Measurements from ENCODE around the gene OGDHL.
"Not testable (repeated sequence)": the region's sequence is repeated elsewhere in the genome, so short reads cannot be mapped to it uniquely, and the experiment has no call there.

Gene OGDHL

GRCh38 chr10:49756641-49757040 is 5.5 kb downstream of the OGDHL start:
- no peak for DNase-seq (ENCODE audit: extremely low read depth in 1 of 2, low read depth in 1 of 2)

- no peak for DNase-seq (ENCODE audit: extremely low read depth in 1 of 2, low read depth in 1 of 2)
These were observed 6.1 kb downstream of the OGDHL start for GRCh38 chr10:49756031-49756430.

- DNase-seq (ENCODE audit: extremely low read depth in 1 of 2, low read depth in 1 of 2), result not testable (repeated sequence)
These were observed 7.2 kb downstream of the OGDHL start for GRCh38 chr10:49754951-49755350.

- DNase-seq (ENCODE audit: extremely low read depth in 1 of 2, low read depth in 1 of 2), result no peak
These were observed 9.5 kb downstream of the OGDHL start for GRCh38 chr10:49752584-49752983.

GRCh38 chr10:49751636-49752510 is 10.2 kb downstream of the OGDHL start:
- DNase-seq (ENCODE audit: extremely low read depth in 1 of 2, low read depth in 1 of 2), result no peak

GRCh38 chr10:49751216-49751615 is 10.9 kb downstream of the OGDHL start:
- DNase-seq (ENCODE audit: extremely low read depth in 1 of 2, low read depth in 1 of 2), result no peak

GRCh38 chr10:49750546-49750945 is 11.6 kb downstream of the OGDHL start:
- no peak for DNase-seq (ENCODE audit: extremely low read depth in 1 of 2, low read depth in 1 of 2)

- no peak for DNase-seq (ENCODE audit: extremely low read depth in 1 of 2, low read depth in 1 of 2)
These were observed 12.3 kb downstream of the OGDHL start for GRCh38 chr10:49749556-49750491.

GRCh38 chr10:49749144-49749543 is 13.0 kb downstream of the OGDHL start:
- no peak for DNase-seq (ENCODE audit: extremely low read depth in 1 of 2, low read depth in 1 of 2)

GRCh38 chr10:49748006-49748405 is 14.1 kb downstream of the OGDHL start:
- no peak for DNase-seq (ENCODE audit: extremely low read depth in 1 of 2, low read depth in 1 of 2)

- DNase-seq (ENCODE audit: extremely low read depth in 1 of 2, low read depth in 1 of 2), result no peak
These were observed 14.8 kb downstream of the OGDHL start for GRCh38 chr10:49747303-49747646.

- DNase-seq (ENCODE audit: extremely low read depth in 1 of 2, low read depth in 1 of 2), result no peak
These were observed 15.4 kb downstream of the OGDHL start for GRCh38 chr10:49746626-49747302.

- no peak for DNase-seq (ENCODE audit: extremely low read depth in 1 of 2, low read depth in 1 of 2)
These were observed 16.4 kb downstream of the OGDHL start for GRCh38 chr10:49745756-49746155.

GRCh38 chr10:49744924-49745605 is 17.1 kb downstream of the OGDHL start:
- DNase-seq (ENCODE audit: extremely low read depth in 1 of 2, low read depth in 1 of 2), result no peak

GRCh38 chr10:49744091-49744685 is 17.9 kb downstream of the OGDHL start:
- no peak for DNase-seq (ENCODE audit: extremely low read depth in 1 of 2, low read depth in 1 of 2)

GRCh38 chr10:49743464-49744075 is 18.6 kb downstream of the OGDHL start:
- DNase-seq (ENCODE audit: extremely low read depth in 1 of 2, low read depth in 1 of 2), result no peak

- no peak for DNase-seq (ENCODE audit: extremely low read depth in 1 of 2, low read depth in 1 of 2)
These were observed 19.2 kb downstream of the OGDHL start for GRCh38 chr10:49742683-49743463.

GRCh38 chr10:49741108-49741995 is 20.8 kb downstream of the OGDHL start:
- DNase-seq (ENCODE audit: extremely low read depth in 1 of 2, low read depth in 1 of 2), result no peak

Measured in stimulated activated CD8-positive, alpha-beta memory T cell treated with anti-CD3 and anti-CD28 coated beads, Interleukin-7, amount 100 ng/mL, for 48 hours (primary cell).